Ishikawa (cell line): ENCODE results near the gene RNASEL.

Source experiments
- CEBPB ChIP-seq: IDR thresholded peaks from 2 replicates; pipeline ENCODE4 v1.6.1; 2012
- CREB1 ChIP-seq: IDR thresholded peaks from 2 replicates; pipeline ENCODE4 v1.6.1; 2012; ENCODE audit warnings: low read depth
- EGR1 ChIP-seq: IDR thresholded peaks from 2 replicates; pipeline ENCODE4 v1.6.1; 2012
- EP300 ChIP-seq: IDR thresholded peaks from 2 replicates; pipeline ENCODE4 v1.6.1; 2012; ENCODE audit warnings: borderline replicate concordance
- FOXM1 ChIP-seq: IDR thresholded peaks from 2 replicates; pipeline ENCODE4 v1.6.1; 2012; ENCODE audit warnings: low read depth, borderline replicate concordance
- MAX ChIP-seq: IDR thresholded peaks from 2 replicates; pipeline ENCODE4 v1.6.1; 2012
- NFIC ChIP-seq: IDR thresholded peaks from 2 replicates; pipeline ENCODE4 v1.6.1; 2012
- RAD21 ChIP-seq: IDR thresholded peaks from 2 replicates; pipeline ENCODE4 v1.6.1; 2012; ENCODE audit warnings: low read depth
- REST ChIP-seq: IDR thresholded peaks from 2 replicates; pipeline ENCODE4 v1.6.1; 2012; ENCODE audit warnings: low read depth, mild to moderate bottlenecking
- TAF1 ChIP-seq: IDR thresholded peaks from 2 replicates; pipeline ENCODE4 v1.6.1; 2012; ENCODE audit warnings: low read depth, mild to moderate bottlenecking
- TCF12 ChIP-seq: IDR thresholded peaks from 2 replicates; pipeline ENCODE4 v1.6.1; 2012; ENCODE audit warnings: low read depth
- TEAD4 ChIP-seq: IDR thresholded peaks from 2 replicates; pipeline ENCODE4 v1.6.1; 2012
- USF1 ChIP-seq: IDR thresholded peaks from 2 replicates; pipeline ENCODE4 v1.6.1; 2012
- YY1 ChIP-seq: IDR thresholded peaks from 2 replicates; pipeline ENCODE4 v1.6.1; 2012; ENCODE audit warnings: low read depth
- ZBTB7A ChIP-seq: IDR thresholded peaks from 2 replicates; pipeline ENCODE4 v1.6.1; 2012; ENCODE audit warnings: low read depth

The RNASEL gene

GRCh38 chr1:182589520-182589919 is 464 bp upstream of the RNASEL start:
- TF ChIP-seq USF1 (no peak), ZBTB7A (no peak), TAF1 (no peak), EGR1 (no peak), TCF12 (no peak), MAX (no peak), YY1 (no peak), RAD21 (no peak), EP300 (no peak), TEAD4 (no peak), CEBPB (no peak), CREB1 (no peak), REST (no peak), NFIC (no peak), FOXM1 (no peak)

- no peak for TF ChIP-seq CREB1
These were observed 1.2 kb downstream of the RNASEL start for GRCh38 chr1:182587666-182588499.

GRCh38 chr1:182587093-182587492 is 2.0 kb downstream of the RNASEL start:
- TF ChIP-seq EP300 = no peak
- TF ChIP-seq EGR1 = no peak
- TF ChIP-seq NFIC = no peak
- no peak for TF ChIP-seq CREB1
- no peak for TF ChIP-seq RAD21
- TF ChIP-seq REST = no peak
- TF ChIP-seq TAF1 = no peak
- TF ChIP-seq TEAD4 = no peak
- no peak for TF ChIP-seq TCF12
- TF ChIP-seq FOXM1 = no peak
- TF ChIP-seq ZBTB7A = no peak
- TF ChIP-seq CEBPB = no peak
- no peak for TF ChIP-seq USF1
- no peak for TF ChIP-seq YY1
- TF ChIP-seq MAX = no peak

GRCh38 chr1:182586380-182586779 is 2.7 kb downstream of the RNASEL start:
- no peak for TF ChIP-seq FOXM1
- no peak for TF ChIP-seq TCF12
- TF ChIP-seq RAD21 = no peak
- TF ChIP-seq EP300 = no peak
- TF ChIP-seq USF1 = no peak
- TF ChIP-seq REST = no peak
- TF ChIP-seq MAX = no peak
- TF ChIP-seq CEBPB = no peak
- no peak for TF ChIP-seq YY1
- no peak for TF ChIP-seq ZBTB7A
- TF ChIP-seq CREB1 = no peak
- TF ChIP-seq TAF1 = no peak
- TF ChIP-seq NFIC = no peak
- no peak for TF ChIP-seq EGR1
- no peak for TF ChIP-seq TEAD4
